NT2/D1 (cell line): ENCODE measurements around the gene HOXD3.

Experiments
- DNase-seq: peaks from one replicate; pipeline ENCODE4 v3.0.0-alpha.2; 2011; ENCODE audit warnings: low read depth, low spot score
- H3K27me3 ChIP-seq: 2 replicates; pipeline ENCODE4 v1.6.0; 2011; ENCODE audit warnings: mild to moderate bottlenecking; ENCODE audit not compliant: insufficient read length, insufficient read depth
- H3K36me3 ChIP-seq: 2 replicates; pipeline ENCODE4 v1.6.1; 2011; ENCODE audit warnings: mild to moderate bottlenecking, low read length, mixed read lengths; ENCODE audit not compliant: insufficient read depth, insufficient read length
- H3K4me1 ChIP-seq: 2 replicates; pipeline ENCODE4 v1.5.1; 2011; ENCODE audit not compliant: insufficient read depth, insufficient read length
- H3K4me3 ChIP-seq: 2 replicates; pipeline ENCODE4 v1.5.1; 2011; ENCODE audit warnings: low read depth; ENCODE audit not compliant: insufficient read length
- H3K9ac ChIP-seq: 2 replicates; pipeline ENCODE4 v1.6.0; 2011; ENCODE audit warnings: low read depth; ENCODE audit not compliant: insufficient read length
- H3K9me3 ChIP-seq: 2 replicates; pipeline ENCODE4 v1.5.1; 2011; ENCODE audit warnings: mild to moderate bottlenecking, low read length; ENCODE audit not compliant: insufficient read depth
- SUZ12 ChIP-seq: IDR thresholded peaks from 2 replicates; pipeline ENCODE4 v1.6.1; 2011; ENCODE audit not compliant: insufficient read length, insufficient read depth; ENCODE audit errors: extremely low read depth
- YY1 ChIP-seq: IDR thresholded peaks from 2 replicates; pipeline ENCODE4 v1.6.1; 2011; ENCODE audit not compliant: insufficient read length, insufficient read depth
- ZNF274 ChIP-seq: IDR thresholded peaks from 2 replicates; pipeline ENCODE4 v1.6.1; 2011; ENCODE audit warnings: mild to moderate bottlenecking, low read depth, low read length

The HOXD3 gene

DNA sequence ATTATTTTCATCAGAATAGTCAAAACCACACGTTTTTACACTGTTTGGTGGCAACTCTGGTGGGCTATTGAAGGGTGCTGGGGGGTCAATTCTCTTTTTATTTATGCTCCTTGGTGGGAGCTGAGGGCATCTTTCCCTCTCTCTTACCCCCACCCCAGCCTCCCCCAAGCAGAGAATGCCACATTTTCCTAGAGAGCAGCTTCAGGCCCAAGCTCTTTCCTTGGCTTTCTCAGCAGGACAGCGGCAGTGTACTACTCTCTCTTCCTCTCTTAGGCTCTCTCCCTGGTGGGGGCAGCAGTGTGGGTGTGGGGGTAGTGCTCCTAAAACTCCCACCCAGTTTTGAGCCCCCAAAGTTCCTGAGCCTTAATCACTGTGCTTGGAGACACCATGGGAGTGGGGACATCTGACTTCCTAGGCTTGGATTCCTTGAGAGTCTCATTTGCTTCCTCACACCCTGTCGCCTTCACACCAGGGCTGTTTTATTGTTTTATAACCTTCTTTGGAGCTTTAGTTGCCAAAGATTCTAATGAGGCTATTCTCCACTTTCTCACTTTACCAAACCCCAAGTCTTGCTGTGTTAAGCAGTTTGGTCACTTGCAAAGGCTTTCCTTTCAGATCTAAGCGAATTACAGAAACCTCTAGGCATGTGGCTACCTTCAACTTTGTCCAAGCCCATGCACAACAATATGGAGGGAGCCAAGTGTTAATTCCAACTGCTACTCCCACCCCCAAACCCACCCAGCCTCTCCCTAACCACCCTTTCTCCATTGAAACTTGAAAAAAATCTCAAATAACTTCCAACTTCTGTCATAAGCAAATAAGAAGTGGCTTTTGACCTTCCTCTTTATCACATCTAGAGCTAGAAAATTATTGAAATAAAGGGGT is 11.8 kb upstream of the HOXD3 start:
- H3K4me3 ChIP-seq: no peak overlapping the region
- H3K27me3 ChIP-seq: peaks cover 95% of the 10 kb centered on the region

GRCh38 chr2:176146101-176146500 is 11.0 kb upstream of the HOXD3 start:
- Histone ChIP-seq H3K4me3 (no peak overlapping the region), H3K27me3 (peaks cover 99% of the 10 kb centered on the region), H3K36me3 (no peaks in the 10 kb centered on the region), H3K4me1 (no peaks in the 10 kb centered on the region), H3K9ac (no peak overlapping the region), H3K9me3 (no peaks in the 10 kb centered on the region)
- TF ChIP-seq SUZ12 (no peak), ZNF274 (no peak), YY1 (no peak)
- no peak for DNase-seq

More for the DNA sequence above, 11.8 kb upstream of the HOXD3 start:
- H3K36me3 ChIP-seq: no peaks in the 10 kb centered on the region
- H3K4me1 ChIP-seq: no peaks in the 10 kb centered on the region
- TF ChIP-seq YY1: no peak
- TF ChIP-seq SUZ12: no peak
- TF ChIP-seq ZNF274: no peak
- H3K9me3 ChIP-seq: no peaks in the 10 kb centered on the region
- DNase-seq: no peak
- H3K9ac ChIP-seq: no peak overlapping the region

GRCh38 chr2:176146645-176147044 is 10.5 kb upstream of the HOXD3 start:
- Histone ChIP-seq H3K4me3 (no peak overlapping the region), H3K36me3 (no peaks in the 10 kb centered on the region), H3K9me3 (no peaks in the 10 kb centered on the region), H3K4me1 (no peaks in the 10 kb centered on the region), H3K27me3 (peaks cover 99% of the 10 kb centered on the region), H3K9ac (no peak overlapping the region)
- TF ChIP-seq ZNF274 (no peak), YY1 (no peak), SUZ12 (no peak)
- DNase-seq: no peak

GRCh38 chr2:176147210-176147799 is 9.8 kb upstream of the HOXD3 start:
- no peak overlapping the region for H3K9ac ChIP-seq
- no peaks in the 10 kb centered on the region for H3K9me3 ChIP-seq
- no peak for TF ChIP-seq SUZ12
- no peak for TF ChIP-seq YY1
- TF ChIP-seq ZNF274: no peak
- no peak overlapping the region for H3K4me3 ChIP-seq
- H3K4me1 ChIP-seq: no peaks in the 10 kb centered on the region
- DNase-seq: no peak
- H3K27me3 ChIP-seq: peaks cover 99% of the 10 kb centered on the region
- H3K36me3 ChIP-seq: no peaks in the 10 kb centered on the region

DNA sequence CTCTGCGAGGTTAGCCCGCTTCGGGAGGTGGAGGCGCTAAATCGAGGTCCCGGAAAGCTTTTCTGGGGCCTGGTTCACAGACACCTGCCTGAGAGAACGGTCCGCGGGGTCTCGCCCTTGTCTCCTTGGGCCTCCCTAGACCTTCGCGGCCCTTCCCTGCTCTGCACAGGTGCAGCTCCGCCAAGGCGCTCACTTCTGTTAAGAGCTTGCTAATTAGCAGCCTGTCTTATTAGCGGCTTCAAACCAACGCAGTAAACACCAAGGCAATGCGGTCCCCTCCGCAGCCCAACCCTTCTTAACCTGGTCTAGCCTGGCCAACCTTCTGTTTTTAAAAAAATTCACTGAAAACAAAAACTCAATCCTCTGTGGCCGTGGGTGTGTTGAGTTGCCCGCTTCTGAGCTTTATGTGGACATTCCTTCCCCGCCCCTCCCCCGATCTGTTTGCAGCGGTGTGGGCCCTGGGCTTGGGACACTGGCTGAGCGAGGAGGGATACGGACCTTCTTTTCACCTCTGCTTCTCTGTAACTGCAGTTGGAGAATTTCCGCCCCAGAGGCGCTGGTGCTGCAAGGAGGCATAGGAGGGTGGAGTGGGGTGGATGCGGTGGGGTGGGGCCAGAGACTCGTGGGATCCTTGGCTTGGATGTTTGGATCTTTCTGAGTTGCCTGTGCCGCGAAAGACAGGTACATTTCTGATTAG is 9.2 kb upstream of the HOXD3 start:
- Histone ChIP-seq H3K36me3 (no peaks in the 10 kb centered on the region), H3K9ac (no peak overlapping the region), H3K9me3 (no peaks in the 10 kb centered on the region), H3K4me1 (no peaks in the 10 kb centered on the region), H3K4me3 (no peak overlapping the region), H3K27me3 (peaks cover 99% of the 10 kb centered on the region)
- DNase-seq: no peak
- no peak for TF ChIP-seq SUZ12
- no peak for TF ChIP-seq YY1
- no peak for TF ChIP-seq ZNF274

GRCh38 chr2:176148751-176149421 is 8.2 kb upstream of the HOXD3 start:
- peaks cover 99% of the 10 kb centered on the region for H3K27me3 ChIP-seq

More at GRCh38 chr2:176148751-176149421, 8.2 kb upstream of the HOXD3 start:
- no peaks in the 10 kb centered on the region for H3K36me3 ChIP-seq
- H3K4me1 ChIP-seq: no peaks in the 10 kb centered on the region
- TF ChIP-seq YY1: no peak
- TF ChIP-seq ZNF274: no peak
- peak; percentile 63 for TF ChIP-seq SUZ12
- no peaks in the 10 kb centered on the region for H3K9me3 ChIP-seq
- no peak for DNase-seq
- no peak overlapping the region for H3K9ac ChIP-seq
- H3K4me3 ChIP-seq: no peak overlapping the region
